H9 (cell line): ENCODE measurements around the gene RETSAT. TPM values are rescaled to one million over a fixed set of nuclear protein-coding genes. Genes with fewer than 3 reads are reported as not detected.

Experiments used
- DNase-seq: peaks from one replicate; pipeline ENCODE4 v3.0.0-alpha.2; 2017
- H2AFZ ChIP-seq: one replicate; pipeline ENCODE4 v1.6.1; 2013; ENCODE audit warnings: mild to moderate bottlenecking, low read length, control low read depth, moderate library complexity
- H2AK5ac ChIP-seq: 2 replicates; pipeline ENCODE4 v1.6.1; 2013; ENCODE audit warnings: low read length, control low read depth, mixed read lengths; ENCODE audit not compliant: insufficient read length
- H2BK120ac ChIP-seq: one replicate; pipeline ENCODE4 v1.6.1; 2013; ENCODE audit warnings: low read depth, mild to moderate bottlenecking, low read length, control low read depth, inconsistent platforms; ENCODE audit not compliant: poor library complexity, severe bottlenecking
- H2BK12ac ChIP-seq: 2 replicates; pipeline ENCODE4 v1.6.1; 2013; ENCODE audit warnings: low read length, control low read depth, mixed read lengths, low read depth; ENCODE audit not compliant: insufficient read length
- H2BK15ac ChIP-seq: 2 replicates; pipeline ENCODE4 v1.6.1; 2013; ENCODE audit warnings: low read depth, low read length, control low read depth
- H2BK20ac ChIP-seq: one replicate; pipeline ENCODE4 v1.6.1; 2013; ENCODE audit warnings: low read depth, mild to moderate bottlenecking, low read length, control low read depth, inconsistent platforms; ENCODE audit not compliant: poor library complexity, severe bottlenecking
- H2BK5ac ChIP-seq: 2 replicates; pipeline ENCODE4 v1.6.1; 2013; ENCODE audit warnings: low read length, control low read depth, mixed read lengths; ENCODE audit not compliant: insufficient read length
- H3K14ac ChIP-seq: 2 replicates; pipeline ENCODE4 v1.6.1; 2013; ENCODE audit warnings: low read length, control low read depth; ENCODE audit not compliant: insufficient read depth
- H3K18ac ChIP-seq: 2 replicates; pipeline ENCODE4 v1.6.1; 2013; ENCODE audit warnings: low read depth, mild to moderate bottlenecking, mixed read lengths, low read length, control low read depth; ENCODE audit not compliant: insufficient read length
- H3K23ac ChIP-seq: 2 replicates; pipeline ENCODE4 v1.6.1; 2013; ENCODE audit warnings: low read length, control low read depth, mixed read lengths, low read depth; ENCODE audit not compliant: insufficient read length
- H3K23me2 ChIP-seq: 2 replicates; pipeline ENCODE4 v1.6.1; 2013; ENCODE audit warnings: low read depth, mild to moderate bottlenecking, mixed read lengths, low read length, control low read depth; ENCODE audit not compliant: insufficient read length, poor library complexity, severe bottlenecking
- H3K27ac ChIP-seq: 2 replicates; pipeline ENCODE4 v1.5.1; 2013; ENCODE audit warnings: low read length, control low read depth, mixed read lengths, low read depth; ENCODE audit not compliant: insufficient read length
- H3K27me3 ChIP-seq: 2 replicates; pipeline ENCODE4 v1.6.1; 2013; ENCODE audit warnings: low read length, control low read depth, inconsistent platforms; ENCODE audit not compliant: insufficient read depth
- H3K4ac ChIP-seq: 2 replicates; pipeline ENCODE4 v1.6.1; 2013; ENCODE audit warnings: low read depth, mild to moderate bottlenecking, control low read depth, inconsistent platforms, low read length, moderate library complexity
- H3K4me1 ChIP-seq: 2 replicates; pipeline ENCODE4 v1.6.1; 2013; ENCODE audit warnings: low read length, control low read depth, inconsistent platforms; ENCODE audit not compliant: insufficient read depth
- H3K4me2 ChIP-seq: 2 replicates; pipeline ENCODE4 v1.6.1; 2013; ENCODE audit warnings: low read length, control low read depth, mixed read lengths; ENCODE audit not compliant: insufficient read length, insufficient read depth
- H3K56ac ChIP-seq: 2 replicates; pipeline ENCODE4 v1.6.1; 2013; ENCODE audit warnings: low read depth, mild to moderate bottlenecking, mixed read lengths, low read length, control low read depth; ENCODE audit not compliant: insufficient read length
- H3K79me1 ChIP-seq: 2 replicates; pipeline ENCODE4 v1.6.1; 2013; ENCODE audit warnings: low read depth, mild to moderate bottlenecking, moderate library complexity, low read length, control low read depth, inconsistent platforms; ENCODE audit not compliant: insufficient read depth, poor library complexity, severe bottlenecking
- H3K79me2 ChIP-seq: 2 replicates; pipeline ENCODE4 v1.6.1; 2013; ENCODE audit warnings: low read length, control low read depth, inconsistent platforms; ENCODE audit not compliant: insufficient read depth
- H3K9ac ChIP-seq: 2 replicates; pipeline ENCODE4 v1.6.1; 2013; ENCODE audit warnings: low read length, control low read depth, mixed read lengths; ENCODE audit not compliant: insufficient read length; ENCODE audit errors: extremely low read depth
- H3K9me3 ChIP-seq: one replicate; pipeline ENCODE4 v1.6.1; 2013; ENCODE audit warnings: low read depth, low read length, inconsistent platforms; ENCODE audit not compliant: control insufficient read depth
- H3T11ph ChIP-seq: one replicate; pipeline ENCODE4 v1.6.1; 2013; ENCODE audit warnings: mild to moderate bottlenecking, low read length, control low read depth, inconsistent platforms
- H4K20me1 ChIP-seq: one replicate; pipeline ENCODE4 v1.6.1; 2013; ENCODE audit not compliant: control insufficient read depth, insufficient read length, insufficient read depth
- H4K5ac ChIP-seq: 2 replicates; pipeline ENCODE4 v1.6.1; 2013; ENCODE audit warnings: low read depth, mild to moderate bottlenecking, mixed read lengths, low read length, control low read depth; ENCODE audit not compliant: insufficient read length
- H4K8ac ChIP-seq: replicated peaks from 2 replicates; pipeline ENCODE4 v1.6.1; 2013; ENCODE audit warnings: low read length, control low read depth, mixed read lengths, low read depth; ENCODE audit not compliant: insufficient read length
- H4K91ac ChIP-seq: 2 replicates; pipeline ENCODE4 v1.6.1; 2013; ENCODE audit warnings: low read depth, mild to moderate bottlenecking, moderate library complexity, mixed read lengths, low read length, control low read depth; ENCODE audit not compliant: insufficient read length
- H3K27ac Mint-ChIP-seq, 3 experiments: 2 replicates in 2 of 3; 3 replicates in 1 of 3; pipeline ENCODE4 v1.8.0; 2020 to 2021; ENCODE audit warnings: mixed read lengths in 3 of 3, mild to moderate bottlenecking in 1 of 3, moderate library complexity in 1 of 3
- H3K27me3 Mint-ChIP-seq: 2 replicates; pipeline ENCODE4 v1.8.0; 2021; ENCODE audit warnings: low read depth, mild to moderate bottlenecking, moderate library complexity, mixed read lengths
- H3K36me3 Mint-ChIP-seq, 3 experiments: 2 replicates in 2 of 3; 3 replicates in 1 of 3; pipeline ENCODE4 v1.8.0; 2020 to 2021; ENCODE audit warnings: low read depth in 3 of 3, mixed read lengths in 3 of 3; ENCODE audit not compliant: insufficient read depth in 1 of 3
- H3K4me1 Mint-ChIP-seq, 2 experiments: 2 replicates each; pipeline ENCODE4 v1.8.0; 2020; ENCODE audit warnings: mixed read lengths in 2 of 2
- H3K4me3 Mint-ChIP-seq, 2 experiments: 2 replicates in 1 of 2; 3 replicates in 1 of 2; pipeline ENCODE4 v1.8.0; 2020 to 2021; ENCODE audit warnings: mild to moderate bottlenecking in 2 of 2, mixed read lengths in 2 of 2, moderate library complexity in 1 of 2
- H3K9me3 Mint-ChIP-seq, 2 experiments: 2 replicates in 1 of 2; 3 replicates in 1 of 2; pipeline ENCODE4 v1.8.0; 2020; ENCODE audit warnings: mild to moderate bottlenecking in 2 of 2, mixed read lengths in 2 of 2, moderate library complexity in 1 of 2
- WGBS: extraction: QIAGEN DNeasy Blood & Tissue Kit; methylation state at CpG from one replicate; pipeline ENCODE4 v1.1.7; 2013; ENCODE audit warnings: missing lambda C conversion rate, low lambda C conversion rate, mixed read lengths; ENCODE audit not compliant: insufficient read length; ENCODE audit errors: extremely low coverage; 5-methylcytosine and 5-hydroxymethylcytosine counted together
- total RNA-seq: library from RNA; stranded (reverse); gene quantifications from 2 replicates; pipeline ENCODE4 v1.2.1, GENCODE V29; 2021
- TF ChIP-seq, protein P1 (sequence below): fragments of 200-600 bp; sonication (generic); conservative IDR thresholded peaks from 3 replicates; pipeline ENCODE4 v1.8.0; 2021; ENCODE audit warnings: antibody characterized with exemption, mild to moderate bottlenecking

Gene RETSAT
- total RNA-seq, 1 experiment from 2014 or later: 16.7 TPM

DNA sequence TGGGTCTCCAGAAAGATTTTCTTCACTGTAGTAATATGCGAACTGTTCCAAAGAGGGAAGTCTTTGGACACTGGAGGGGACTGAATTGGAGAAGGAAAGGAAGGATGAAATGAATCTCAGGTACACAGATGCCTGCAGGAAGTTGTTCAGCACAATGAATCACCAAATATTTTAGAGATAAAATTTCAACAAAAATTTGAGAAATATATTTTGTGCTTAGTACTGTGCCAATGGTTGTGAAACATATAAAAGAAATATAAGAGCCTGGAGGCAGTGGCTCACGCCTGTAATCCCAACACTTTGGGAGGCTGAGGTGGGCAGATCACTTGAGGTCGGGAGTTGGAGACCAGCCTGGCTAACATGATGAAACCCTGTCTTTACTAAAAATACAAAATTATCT, 3.4 kb upstream of the RETSAT start:
- H3K79me1 ChIP-seq: no peaks in the 10 kb centered on the region
- DNase-seq: no peak
- no peaks in the 10 kb centered on the region for H3K9me3 ChIP-seq
- no peak overlapping the region for H3K4me2 ChIP-seq
- no peak overlapping the region for H2BK5ac ChIP-seq
- no peak overlapping the region for H3K18ac ChIP-seq
- no peaks in the 10 kb centered on the region for H3K79me2 ChIP-seq
- no peak overlapping the region for H4K91ac ChIP-seq
- H2BK15ac ChIP-seq: no peak overlapping the region
- H3K56ac ChIP-seq: no peak overlapping the region
- TF ChIP-seq, protein P1, sequence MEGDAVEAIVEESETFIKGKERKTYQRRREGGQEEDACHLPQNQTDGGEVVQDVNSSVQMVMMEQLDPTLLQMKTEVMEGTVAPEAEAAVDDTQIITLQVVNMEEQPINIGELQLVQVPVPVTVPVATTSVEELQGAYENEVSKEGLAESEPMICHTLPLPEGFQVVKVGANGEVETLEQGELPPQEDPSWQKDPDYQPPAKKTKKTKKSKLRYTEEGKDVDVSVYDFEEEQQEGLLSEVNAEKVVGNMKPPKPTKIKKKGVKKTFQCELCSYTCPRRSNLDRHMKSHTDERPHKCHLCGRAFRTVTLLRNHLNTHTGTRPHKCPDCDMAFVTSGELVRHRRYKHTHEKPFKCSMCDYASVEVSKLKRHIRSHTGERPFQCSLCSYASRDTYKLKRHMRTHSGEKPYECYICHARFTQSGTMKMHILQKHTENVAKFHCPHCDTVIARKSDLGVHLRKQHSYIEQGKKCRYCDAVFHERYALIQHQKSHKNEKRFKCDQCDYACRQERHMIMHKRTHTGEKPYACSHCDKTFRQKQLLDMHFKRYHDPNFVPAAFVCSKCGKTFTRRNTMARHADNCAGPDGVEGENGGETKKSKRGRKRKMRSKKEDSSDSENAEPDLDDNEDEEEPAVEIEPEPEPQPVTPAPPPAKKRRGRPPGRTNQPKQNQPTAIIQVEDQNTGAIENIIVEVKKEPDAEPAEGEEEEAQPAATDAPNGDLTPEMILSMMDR: no peak
- Mint-ChIP-seq H3K4me3 (no peak overlapping the region), H3K27ac (no peak overlapping the region), H3K4me1 (peaks cover 5 to 12% of the 10 kb centered on the region in 2 experiments; a peak in 3 of 4 replicates), H3K27me3 (no peaks in the 10 kb centered on the region), H3K36me3 (peaks cover 3 to 20% (median 7%) of the 10 kb centered on the region in 3 experiments; a peak in 6 of 7 replicates), H3K9me3 (no peaks in the 10 kb centered on the region)
- no peak overlapping the region for H3K14ac ChIP-seq
- WGBS: no CpG with 5 or more reads among the region's 3 CpGs
- no peak overlapping the region for H2AK5ac ChIP-seq
- no peak overlapping the region for H4K5ac ChIP-seq
- no peak overlapping the region for H4K8ac ChIP-seq
- H2AFZ ChIP-seq: no peak overlapping the region
- H3K23me2 ChIP-seq: peaks cover 12% of the 10 kb centered on the region
- H3K9ac ChIP-seq: no peak overlapping the region
- H2BK12ac ChIP-seq: no peak overlapping the region
- no peaks in the 10 kb centered on the region for H4K20me1 ChIP-seq
- no peaks in the 10 kb centered on the region for H3K4me1 ChIP-seq
- H2BK120ac ChIP-seq: no peak overlapping the region
- no peak overlapping the region for H2BK20ac ChIP-seq
- no peak overlapping the region for H3T11ph ChIP-seq
- H3K27ac ChIP-seq: no peak overlapping the region
- H3K23ac ChIP-seq: no peak overlapping the region
- H3K4ac ChIP-seq: no peak overlapping the region
- no peaks in the 10 kb centered on the region for H3K27me3 ChIP-seq
